Embryonic facial prominence (tissue), 1 donor: ENCODE data around the gene CKAP2.
"Not testable (repeated sequence)": the region's sequence is repeated elsewhere in the genome, so short reads cannot be mapped to it uniquely, and the experiment has no call there.

Experiments used
- DNase-seq: peaks from one replicate; pipeline ENCODE4 v3.0.0-alpha.2; 2016; ENCODE audit errors: extremely low spot score

The CKAP2 gene

GRCh38 chr13:52452470-52452869 is 2.8 kb upstream of the CKAP2 start:
- DNase-seq, result no peak

- DNase-seq, result no peak
Observed at GRCh38 chr13:52454459-52454819, 839 bp upstream of the CKAP2 start.

- DNase-seq, result no peak
Observed at GRCh38 chr13:52455677-52456041, 381 bp downstream of the CKAP2 start.

- no peak for DNase-seq
Observed at GRCh38 chr13:52459668-52460067, 4.4 kb downstream of the CKAP2 start.

- DNase-seq, result no peak
Observed at GRCh38 chr13:52461265-52461664, 6.0 kb downstream of the CKAP2 start.

GRCh38 chr13:52463526-52463925 is 8.2 kb downstream of the CKAP2 start:
- no peak for DNase-seq

GRCh38 chr13:52468487-52468886 is 13.2 kb downstream of the CKAP2 start:
- not testable (repeated sequence) for DNase-seq

- DNase-seq, result not testable (repeated sequence)
Observed at GRCh38 chr13:52480677-52481428, 25.6 kb downstream of the CKAP2 start.

GRCh38 chr13:52487078-52487477 is 31.8 kb downstream of the CKAP2 start:
- DNase-seq, result not testable (repeated sequence)

- DNase-seq, result not testable (repeated sequence)
Observed at GRCh38 chr13:52488763-52489162, 33.5 kb downstream of the CKAP2 start.

- not testable (repeated sequence) for DNase-seq
Observed at GRCh38 chr13:52491015-52491414, 35.7 kb downstream of the CKAP2 start.

GRCh38 chr13:52494241-52494640 is 39.0 kb downstream of the CKAP2 start:
- not testable (repeated sequence) for DNase-seq

- DNase-seq, result not testable (repeated sequence)
Observed at GRCh38 chr13:52497979-52498378, 42.7 kb downstream of the CKAP2 start.

GRCh38 chr13:52502277-52502676 is 47.0 kb downstream of the CKAP2 start:
- DNase-seq, result not testable (repeated sequence)

- not testable (repeated sequence) for DNase-seq
Observed at GRCh38 chr13:52505843-52506242, 50.6 kb downstream of the CKAP2 start.

- DNase-seq, result not testable (repeated sequence)
Observed at GRCh38 chr13:52509532-52509931, 54.3 kb downstream of the CKAP2 start.

GRCh38 chr13:52510221-52510797 is 55.0 kb downstream of the CKAP2 start:
- DNase-seq, result not testable (repeated sequence)

- DNase-seq, result not testable (repeated sequence)
Observed at GRCh38 chr13:52511598-52511997, 56.3 kb downstream of the CKAP2 start.

GRCh38 chr13:52513957-52514596 is 58.8 kb downstream of the CKAP2 start:
- DNase-seq, result not testable (repeated sequence)

GRCh38 chr13:52523323-52523722 is 68.0 kb downstream of the CKAP2 start:
- not testable (repeated sequence) for DNase-seq
